Measurements from ENCODE around the gene TPX2.
"Not testable (repeated sequence)": the region's sequence is repeated elsewhere in the genome, so short reads cannot be mapped to it uniquely, and the experiment has no call there.

Gene TPX2

DNA sequence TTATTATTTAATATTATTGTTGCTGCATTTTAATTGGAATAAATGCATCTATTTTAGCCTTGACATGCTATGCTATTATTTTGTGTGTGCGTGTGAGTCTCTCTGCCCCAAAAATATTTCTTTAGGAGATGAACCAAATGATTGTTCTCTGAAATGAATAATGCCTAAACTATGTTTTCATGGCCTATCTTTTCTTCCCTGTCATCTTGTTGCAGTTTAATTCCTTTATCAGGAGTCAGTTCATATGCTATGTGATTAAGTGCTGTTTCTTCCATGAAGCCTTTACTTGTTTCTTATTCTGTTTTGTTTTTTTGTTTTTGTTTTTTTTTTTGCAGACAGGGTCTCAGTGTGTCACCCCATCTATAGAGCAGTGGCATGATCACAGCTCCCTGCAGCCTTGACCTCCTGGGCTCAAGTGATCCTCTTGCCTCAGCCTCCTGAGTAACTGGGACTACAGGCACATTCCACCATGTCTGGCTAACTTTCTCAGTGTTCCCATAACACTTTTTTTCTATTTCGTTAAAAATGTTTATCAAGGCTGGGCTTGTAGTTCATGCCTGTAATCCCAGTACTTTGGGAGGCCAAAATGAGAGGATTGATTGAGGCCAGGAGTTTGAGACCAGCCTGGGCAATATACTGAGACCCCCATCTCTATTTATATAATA lies 25.7 kb downstream of the TPX2 start:
- DNase-seq: no peak

DNA sequence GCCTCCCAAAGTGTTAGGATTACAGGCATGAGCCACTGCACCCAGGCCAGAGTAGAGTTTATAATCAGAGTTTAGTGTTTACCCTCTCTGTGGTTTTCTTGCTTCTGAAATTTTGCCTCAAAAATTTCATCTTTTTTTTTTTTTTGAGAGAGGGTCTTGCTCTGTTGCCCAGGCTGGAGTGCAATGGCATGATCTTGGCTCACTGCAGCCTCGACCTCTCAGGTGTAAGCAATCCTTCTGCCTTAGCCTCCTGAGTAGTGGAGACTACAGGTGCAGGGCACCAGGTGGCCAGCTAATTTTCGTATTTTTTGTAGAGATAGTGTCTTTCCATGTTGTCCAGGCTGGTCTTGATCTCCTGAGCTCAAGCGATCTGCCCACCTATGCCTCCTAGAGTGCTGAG lies 28.7 kb downstream of the TPX2 start:
- no peak for DNase-seq

DNA sequence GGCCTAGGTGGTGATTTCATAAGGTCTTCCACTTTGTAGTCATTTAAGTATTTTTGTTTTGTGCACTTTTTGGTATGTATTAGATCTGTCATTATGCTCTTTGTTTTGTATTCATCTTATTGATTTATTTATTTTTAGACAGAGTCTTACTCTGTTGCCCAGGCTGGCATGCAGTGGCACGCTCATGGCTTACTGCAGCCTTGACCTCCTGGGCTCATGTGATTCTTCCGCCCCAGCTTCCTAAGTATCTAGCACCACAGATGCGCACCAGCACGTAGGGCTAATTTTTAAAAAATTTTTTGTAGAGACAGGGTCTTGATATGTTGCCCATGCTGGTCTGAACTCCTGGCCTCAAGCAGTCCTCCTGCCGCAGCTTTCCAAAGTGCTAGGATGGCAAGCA lies 30.6 kb downstream of the TPX2 start:
- no peak for DNase-seq

DNA sequence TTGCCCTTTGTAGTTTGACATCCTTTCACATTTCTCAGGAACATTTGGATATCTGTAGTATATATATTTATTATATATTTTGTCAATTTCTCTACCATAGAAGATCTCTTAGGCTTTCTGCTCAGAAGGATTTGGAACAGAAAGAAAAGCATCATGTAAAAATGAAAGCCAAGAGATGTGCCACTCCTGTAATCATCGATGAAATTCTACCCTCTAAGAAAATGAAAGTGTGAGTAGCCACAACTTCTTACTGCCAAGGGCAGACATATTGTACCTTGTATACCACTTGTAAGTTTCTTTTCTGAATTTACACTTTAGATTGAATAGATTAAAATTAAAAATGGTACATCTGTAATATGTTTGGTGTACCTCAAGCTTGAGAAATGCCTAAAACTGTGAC lies 31.2 kb downstream of the TPX2 start:
- DNase-seq: no peak

DNA sequence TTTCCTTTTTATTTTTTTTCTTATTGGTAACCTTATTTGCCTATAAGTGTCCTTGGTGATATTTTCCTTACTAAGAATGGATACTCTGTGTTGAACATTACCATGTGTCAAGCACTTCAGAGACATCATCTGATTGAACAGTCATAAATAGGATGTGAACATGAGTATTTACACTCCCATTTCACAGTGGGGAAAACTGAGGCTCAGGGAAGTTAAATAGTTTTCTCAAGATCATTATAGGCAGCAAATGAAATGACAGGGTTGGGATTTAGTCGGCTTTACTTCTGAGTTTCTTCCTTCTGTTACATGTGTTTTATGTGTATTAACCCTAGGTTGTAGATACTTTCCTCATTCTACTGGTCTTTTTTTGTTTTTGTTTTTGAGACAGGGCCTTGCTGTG lies 35.3 kb downstream of the TPX2 start:
- no peak for DNase-seq

DNA sequence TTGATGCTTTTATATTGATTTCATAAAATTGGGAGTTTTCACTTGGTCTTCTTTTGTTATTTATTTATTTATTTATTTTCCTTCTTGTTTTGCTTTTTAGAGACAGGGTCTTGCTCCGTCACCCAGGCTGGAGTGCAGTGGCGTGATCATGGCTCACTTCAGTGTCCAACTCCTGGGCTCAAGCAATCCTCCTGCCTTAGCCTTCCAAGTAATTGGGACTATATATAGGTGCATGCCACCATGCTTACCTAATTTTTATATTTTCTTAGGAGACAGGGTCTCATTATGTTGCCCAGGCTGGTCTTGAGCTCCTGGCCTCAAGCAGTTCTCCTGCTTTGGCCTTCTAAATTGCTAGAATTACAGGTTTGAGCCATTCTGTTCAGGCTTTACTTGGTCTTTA lies 41.7 kb downstream of the TPX2 start:
- no peak for DNase-seq

DNA sequence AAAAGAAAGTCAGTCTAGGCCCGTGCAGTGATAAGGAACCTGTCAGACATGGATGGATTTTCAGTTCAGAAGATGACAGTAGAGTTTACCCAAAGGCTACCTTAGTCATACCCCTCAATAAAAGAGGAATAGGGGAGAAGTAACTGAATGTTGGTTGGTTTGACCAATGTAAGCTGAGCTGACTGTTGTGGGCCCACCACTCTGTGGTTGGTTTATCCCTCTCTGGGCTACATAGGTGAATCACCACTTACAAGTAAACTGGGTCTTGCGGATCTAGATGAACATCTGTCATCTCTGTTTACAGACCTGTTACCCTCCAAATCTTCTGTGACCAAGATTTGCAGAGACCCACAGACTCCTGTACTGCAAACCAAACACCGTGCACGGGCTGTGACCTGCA lies 42.9 kb downstream of the TPX2 start:
- DNase-seq: no peak

DNA sequence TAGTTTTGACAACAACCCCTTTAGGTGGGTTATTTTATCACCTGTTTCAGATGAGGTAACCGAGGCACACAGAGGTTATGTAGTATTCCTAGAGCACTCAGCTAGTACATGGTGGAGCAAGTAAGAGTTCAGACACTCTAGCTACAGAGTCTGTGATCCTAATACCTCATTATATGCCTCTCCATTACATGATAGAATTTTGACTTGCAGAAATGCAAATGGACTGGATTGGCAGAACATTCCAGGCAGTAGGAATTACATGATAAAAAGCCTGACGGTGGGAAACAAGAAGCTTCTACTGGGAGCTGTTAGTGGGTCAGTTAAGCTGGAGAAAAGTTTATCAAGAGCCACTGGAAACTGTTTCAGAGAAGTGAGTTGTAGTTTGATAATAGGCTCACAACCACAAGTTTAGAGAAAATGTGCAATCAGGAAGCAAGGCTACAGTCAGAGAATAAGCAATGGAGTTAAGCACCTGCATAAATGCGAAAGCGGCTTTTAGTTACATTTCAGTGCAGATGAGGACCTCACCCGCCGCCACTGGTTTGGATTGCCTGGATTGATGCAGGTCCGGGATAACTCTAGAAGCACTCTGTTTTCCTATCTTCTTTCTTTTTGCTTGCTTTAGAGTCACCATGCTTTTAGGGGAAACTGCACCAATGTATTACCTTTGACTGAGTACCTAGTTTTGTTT lies 45.4 kb downstream of the TPX2 start:
- DNase-seq: no peak

DNA sequence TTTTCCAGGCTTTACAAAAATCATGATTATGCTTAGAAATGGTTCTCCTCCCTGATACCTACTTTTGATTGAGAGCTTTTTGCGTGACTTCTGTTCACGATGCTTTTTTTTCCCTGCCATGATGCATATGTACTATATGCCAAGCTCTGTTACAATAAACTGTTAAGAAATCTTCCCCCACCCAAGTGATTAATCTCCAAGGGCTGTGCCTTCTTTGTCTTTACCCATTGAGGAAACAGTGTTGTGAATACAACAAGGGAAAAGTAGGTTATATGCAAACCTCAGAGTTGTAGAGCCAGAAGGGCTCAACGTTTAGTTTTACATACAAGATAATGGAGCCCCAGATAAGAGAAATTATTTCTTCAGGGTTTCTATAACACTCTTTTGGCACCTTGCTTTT lies 46.0 kb downstream of the TPX2 start:
- DNase-seq: no peak

DNA sequence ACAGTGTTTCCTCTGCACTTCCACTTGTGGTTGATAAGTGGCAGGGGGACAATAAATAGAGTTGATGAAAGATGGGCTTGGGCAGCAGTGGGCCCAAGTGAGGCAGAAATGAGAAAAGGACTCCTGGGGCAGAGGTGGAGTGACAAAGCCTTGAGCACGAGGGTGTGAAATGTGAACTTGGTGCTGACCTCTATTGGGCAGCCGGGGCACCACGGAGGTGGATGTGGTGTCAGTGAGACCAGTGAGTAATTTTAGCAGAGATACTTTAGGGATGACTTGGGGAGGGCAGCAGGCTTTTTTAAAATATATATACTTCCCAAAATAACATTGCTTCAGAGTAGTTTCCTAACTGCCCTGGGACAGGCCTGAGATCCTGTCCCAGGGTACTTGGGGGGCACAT lies 49.5 kb downstream of the TPX2 start:
- no peak for DNase-seq

DNA sequence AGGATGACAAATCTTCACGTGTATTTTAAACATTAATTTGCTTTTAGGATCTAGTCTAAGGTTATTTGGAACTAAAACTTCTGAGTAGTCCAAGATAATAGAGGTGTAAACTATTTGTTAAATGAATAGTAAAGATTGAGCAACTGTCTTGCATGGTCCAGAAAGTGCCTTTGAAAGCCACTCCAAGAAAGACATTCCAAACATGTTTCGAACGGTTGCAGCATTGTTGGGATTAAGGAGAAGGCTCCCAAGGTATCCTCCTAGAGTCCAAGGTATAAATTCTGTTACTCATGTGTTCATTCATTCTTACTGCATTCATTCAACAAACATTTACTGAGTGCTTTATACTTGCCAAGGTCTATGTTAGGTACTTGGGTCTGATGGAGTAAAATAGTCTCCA lies 51.3 kb downstream of the TPX2 start:
- no peak for DNase-seq

DNA sequence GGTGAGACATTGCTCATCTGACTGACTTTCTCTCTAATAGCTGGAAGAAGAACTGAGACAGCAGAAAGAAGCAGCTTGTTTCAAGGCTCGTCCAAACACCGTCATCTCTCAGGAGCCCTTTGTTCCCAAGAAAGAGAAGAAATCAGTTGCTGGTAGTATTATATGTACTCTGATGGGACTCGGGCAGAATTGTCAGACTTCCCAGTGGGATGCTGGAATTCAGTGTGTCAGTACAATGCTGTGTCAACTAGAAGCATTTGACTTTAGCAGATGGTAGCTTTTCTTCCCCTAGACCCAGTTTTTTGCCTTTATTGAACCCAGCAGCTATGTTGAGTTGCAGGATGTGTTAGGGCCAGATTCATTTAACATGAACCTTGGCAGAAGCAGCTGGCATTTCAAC lies 58.3 kb downstream of the TPX2 start:
- no peak for DNase-seq

DNA sequence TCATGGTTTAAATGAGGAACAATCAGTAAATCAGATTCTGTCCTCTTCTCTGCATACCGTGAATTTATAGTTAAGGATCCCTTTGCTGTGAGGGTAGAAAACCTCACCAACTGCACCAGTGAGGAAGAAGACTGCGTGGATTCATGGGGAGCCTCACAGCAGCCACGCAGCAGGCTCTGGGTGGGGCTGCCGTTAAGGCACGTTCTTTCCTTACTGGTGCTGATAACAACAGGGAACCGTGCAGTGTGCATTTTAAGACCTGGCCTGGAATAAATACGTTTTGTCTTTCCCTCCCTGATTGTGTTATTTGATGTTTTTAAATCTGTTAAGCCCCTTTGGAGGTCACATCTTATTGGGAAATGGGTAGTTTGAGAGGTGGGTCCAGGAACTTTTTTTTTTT lies 62.4 kb downstream of the TPX2 start:
- DNase-seq: no peak

DNA sequence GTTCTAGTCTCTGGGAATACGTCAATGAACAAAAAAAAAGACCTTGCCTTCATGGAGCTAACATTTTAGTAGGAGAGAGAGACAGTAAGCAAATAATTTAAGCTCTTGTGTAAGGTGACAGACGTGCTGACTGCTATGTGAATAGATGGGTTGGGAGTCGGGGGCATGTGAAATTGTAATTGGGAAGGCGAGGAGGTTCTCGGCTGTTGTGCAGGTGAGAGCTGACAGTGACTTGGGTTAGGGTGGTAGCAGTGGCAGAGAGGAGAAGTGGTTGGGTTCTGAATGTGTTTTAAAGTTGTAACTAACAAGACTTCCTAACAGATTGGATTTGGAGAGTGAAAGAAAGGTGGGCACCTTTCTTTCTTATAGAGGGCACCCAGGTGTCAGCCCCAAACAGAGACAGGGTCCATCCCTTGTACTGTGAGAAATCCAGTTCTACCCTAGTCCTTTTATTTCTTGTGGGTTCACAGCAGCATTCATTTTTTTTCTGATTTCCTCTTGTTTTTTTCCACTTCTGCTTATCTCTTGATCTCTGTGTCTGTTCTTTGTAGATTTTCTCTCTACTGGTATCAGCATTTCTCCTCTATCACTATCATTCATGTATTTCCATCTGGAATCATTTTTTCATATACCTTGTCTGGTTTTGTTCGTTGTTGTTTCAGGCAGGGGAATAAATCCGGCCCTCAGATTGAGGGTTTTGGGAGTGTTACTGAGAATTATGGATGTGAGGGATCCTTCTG lies 64.6 kb downstream of the TPX2 start:
- no peak for DNase-seq

DNA sequence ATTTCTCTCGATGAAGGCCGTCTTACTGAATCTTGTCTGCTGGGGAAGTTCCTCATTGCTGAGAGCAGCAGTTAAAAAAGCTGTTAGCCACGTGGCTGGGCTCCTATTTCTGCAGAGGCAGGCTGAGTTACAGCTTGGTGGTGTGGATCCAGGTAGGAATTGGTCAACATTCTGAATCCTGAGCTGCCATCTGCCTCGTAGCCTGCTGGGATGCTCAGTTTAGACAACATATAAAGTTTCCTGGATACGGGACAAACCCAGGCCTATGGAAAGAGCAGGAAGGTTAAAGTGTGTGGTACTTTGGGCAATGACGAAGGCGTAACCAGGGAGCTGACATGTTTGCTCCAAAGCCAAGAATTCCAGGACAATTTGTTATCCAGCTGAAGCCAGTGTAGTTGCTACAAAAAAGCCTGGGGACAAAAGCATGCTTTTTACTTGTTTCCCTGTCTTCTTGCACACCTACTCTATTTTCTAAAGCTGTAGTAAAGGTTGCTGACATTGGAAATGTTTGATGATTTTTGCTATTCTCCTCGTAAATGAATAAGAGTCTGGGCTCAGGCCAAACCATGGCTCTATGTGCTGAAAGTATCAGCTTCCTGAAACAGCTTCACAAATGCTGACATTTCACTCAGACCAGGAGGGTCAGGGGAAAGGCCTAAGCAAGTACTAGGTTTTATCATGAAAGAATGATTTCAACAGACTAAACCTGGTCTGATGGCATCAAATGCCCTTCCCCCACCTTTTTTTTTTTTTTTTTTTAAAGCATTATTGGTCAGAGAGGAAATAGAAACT lies 67.7 kb downstream of the TPX2 start:
- DNase-seq: no peak

DNA sequence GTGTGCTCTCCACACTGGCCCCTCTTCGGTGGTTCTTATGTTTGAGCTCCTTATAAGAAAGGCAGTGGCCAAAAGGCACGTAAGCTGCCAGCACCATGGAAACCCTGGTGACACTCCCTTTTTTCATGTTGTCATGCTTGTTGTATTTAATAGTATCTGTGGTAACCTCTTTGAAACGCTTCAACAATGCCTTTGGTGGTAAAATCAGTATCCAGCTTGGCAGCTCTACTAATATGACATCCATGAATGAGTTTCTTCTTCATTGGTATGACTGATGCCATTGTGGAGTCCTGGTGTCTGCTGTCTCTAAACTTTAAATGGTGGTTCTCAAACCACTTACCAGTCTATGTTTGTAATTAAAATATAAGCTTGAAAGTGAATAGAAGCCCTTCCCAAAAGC lies 69.4 kb downstream of the TPX2 start:
- no peak for DNase-seq

DNA sequence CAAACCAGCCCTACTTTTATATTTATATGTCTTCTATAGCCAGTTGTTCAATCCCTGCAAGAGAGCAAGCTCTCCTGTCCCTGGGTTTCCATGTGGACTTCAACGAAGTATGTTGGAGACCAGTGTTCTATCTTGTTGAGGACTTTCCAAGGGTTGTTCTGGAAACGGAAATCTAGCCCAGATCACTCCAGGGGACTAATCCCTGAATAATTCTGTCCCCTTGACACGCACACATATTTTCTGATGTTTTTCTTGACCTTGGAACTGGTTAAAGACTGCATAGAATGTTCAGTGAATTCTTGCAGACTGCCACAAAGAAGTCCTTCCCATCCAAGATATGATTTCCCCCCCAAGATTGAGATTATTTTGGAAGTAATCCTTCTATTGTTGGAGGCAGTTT lies 70.6 kb downstream of the TPX2 start:
- no peak for DNase-seq

DNA sequence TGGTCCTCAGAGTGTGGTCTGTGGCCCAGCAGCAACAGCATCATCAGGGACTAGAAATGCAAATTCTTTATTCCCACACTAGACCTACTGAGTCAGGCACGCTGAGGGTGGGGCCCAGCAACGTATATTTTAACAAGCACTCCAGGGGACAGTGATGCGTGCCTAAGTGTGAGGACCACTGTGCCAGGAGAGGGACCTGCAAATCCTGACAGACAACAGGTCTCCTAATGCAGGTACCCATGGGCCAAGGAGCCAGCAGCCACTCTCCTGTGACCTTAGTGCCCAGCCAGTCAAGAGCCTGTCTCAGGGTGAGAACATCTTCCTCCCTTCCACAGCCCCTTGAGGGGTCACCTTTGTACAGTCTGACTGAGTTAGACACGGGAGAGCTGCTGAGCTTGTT lies 72.1 kb downstream of the TPX2 start:
- DNase-seq: no peak

DNA sequence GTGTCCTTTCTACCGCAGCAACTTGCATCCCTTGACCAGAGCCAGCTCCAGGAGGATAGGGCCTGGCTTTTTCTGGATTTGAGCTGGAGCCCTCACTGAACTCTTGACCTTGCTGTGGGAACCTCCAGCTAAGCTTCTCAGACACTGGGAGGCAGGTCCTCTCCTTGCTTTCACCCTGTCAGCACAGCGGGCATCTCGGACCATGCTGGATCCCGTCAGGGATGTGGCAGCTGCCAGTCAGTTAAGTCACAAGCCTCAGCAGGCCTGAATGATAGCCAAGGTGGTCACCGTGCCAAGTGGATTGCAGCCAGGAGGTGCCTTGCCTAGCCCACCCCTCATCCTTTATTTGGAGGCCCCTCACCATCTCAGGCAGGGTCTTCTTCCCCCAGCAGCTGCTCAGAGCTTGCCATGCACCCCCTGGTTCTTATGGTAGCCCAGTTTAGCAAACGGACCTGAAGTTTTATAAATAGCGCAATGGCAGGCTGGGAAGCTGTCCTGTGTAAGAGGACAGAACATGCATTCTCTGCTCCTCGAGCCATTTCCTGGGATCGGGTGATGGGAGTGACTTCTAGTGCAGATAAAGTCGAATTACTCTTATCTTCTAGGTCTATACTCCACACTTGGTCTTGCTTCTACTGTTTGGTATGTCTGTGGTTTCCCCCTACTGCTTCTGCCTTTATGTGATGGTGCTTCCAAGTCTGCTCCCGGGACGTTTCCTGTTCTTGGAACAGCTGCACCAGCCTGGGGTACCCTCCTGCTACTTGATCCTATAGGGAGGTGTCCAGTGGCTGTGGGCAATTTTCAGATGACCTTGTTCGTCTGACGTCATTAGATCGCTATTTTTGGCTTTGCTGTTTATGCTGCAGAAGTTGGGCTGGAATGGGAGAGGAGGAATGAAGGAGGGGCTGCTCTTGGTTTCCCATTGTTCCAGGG lies 73.0 kb downstream of the TPX2 start:
- DNase-seq: no peak

DNA sequence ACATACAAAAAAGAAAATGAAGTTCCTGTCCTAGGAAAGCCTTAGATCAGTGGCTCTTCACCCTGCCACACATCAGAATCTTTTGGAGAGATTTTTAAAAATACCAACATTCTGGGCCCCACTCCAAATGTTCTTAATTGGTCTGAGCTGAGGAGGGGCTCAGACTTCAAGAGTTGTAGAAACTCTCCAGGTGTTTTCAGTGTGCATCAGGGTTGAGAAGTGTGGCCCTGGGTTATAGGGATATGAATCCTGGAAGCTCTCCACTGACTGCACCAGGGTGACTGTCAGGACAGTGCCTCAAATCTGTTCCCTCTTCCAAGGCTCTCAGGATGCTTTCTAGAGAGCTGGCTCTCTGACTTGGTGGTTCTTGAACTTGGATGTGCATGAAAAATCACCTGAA lies 74.5 kb downstream of the TPX2 start:
- DNase-seq: no peak

DNA sequence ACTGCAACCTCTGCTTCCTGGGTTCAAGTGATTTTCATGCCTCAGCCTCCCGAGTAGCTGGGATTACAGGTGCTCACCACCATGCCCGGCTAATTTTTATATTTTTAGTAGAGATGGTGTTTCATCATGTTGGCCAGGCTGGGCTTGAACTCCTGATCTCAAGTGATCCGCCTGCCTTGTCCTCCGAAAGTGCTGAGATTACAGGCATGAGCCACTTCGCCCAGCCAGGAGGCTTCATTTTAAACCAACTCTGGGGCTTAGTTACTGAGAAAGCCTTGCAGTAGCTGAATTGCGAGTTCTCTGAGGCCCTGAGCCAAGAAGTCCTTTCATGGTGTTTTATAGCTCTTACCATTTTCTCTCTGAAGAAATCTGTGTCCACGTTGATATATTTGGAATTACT lies 75.1 kb downstream of the TPX2 start:
- DNase-seq: not testable (repeated sequence)

DNA sequence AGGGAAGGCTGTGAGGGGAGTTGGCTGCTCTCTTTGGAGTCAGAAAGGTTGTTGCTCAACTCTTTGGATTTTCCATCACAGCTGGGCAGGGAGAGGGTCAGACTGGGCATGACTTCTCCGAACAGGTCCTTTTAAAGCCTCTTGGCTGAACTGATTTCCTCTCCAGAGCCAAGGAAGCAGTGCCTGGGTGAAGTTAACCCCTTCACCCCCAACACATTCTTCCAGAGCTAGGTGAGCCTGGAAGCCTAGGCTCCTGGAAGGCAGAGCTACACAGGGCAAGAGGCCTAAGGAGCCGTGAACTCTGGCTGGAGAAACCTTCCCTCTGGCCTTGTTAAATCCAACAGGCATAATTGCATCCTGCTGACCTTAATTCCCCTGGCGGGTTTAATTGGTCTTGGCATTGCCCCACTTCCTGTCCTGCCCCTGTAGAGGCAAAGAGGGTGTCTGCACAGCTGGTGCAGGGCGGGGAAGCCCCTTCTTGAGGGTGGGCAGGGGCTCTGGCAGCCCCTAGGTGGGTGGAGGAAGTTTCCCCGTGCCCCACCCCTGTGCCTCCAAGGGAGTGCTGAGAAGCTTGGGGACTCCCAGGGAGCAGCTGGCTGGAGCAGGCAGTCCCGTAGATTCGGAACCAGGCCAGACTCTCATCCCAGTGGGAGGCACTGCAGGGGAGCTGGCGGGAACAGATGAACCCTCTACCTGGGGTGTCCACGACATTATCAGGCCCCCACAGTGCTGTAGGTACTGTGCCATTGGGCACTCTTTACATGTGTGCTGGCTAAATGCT lies 76.5 kb downstream of the TPX2 start:
- no peak for DNase-seq

Data from activated T-cell treated with anti-CD3 and anti-CD28 coated beads, Interleukin-2, amount 50 U/mL, for 1 hour (primary cell).